Astrocyte of the hippocampus (primary cell): ENCODE data around the gene MRPL24.

Experiments
- DNase-seq: peaks from one replicate; pipeline ENCODE4 v3.0.0; 2011; ENCODE audit warnings: low read depth, low spot score

The MRPL24 gene

DNA sequence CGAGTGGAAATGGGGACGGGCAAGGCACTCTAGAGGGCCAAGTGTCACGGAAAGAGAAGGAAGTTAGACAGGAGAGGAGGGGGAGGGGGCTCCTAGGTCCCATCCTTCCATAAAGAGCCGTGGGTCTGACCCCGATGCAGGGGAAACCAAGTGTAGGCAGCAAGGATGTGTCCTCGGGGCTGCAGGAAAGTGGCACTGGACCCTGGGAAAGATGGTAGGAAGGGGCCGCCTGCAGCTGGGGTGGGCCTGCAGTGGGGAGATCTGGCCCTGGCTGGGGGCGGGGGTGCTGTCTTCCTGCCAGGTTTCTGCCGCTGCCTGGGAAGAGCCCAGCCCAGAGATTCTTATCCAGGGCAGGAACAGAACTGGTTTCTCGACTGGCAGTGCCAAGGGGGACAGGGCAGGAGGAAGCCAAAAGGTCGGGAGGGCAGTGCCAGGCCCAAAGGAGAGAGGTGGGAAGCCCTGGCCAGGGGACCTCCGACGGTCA lies 48.4 kb downstream of the MRPL24 start:
- no peak for DNase-seq

DNA sequence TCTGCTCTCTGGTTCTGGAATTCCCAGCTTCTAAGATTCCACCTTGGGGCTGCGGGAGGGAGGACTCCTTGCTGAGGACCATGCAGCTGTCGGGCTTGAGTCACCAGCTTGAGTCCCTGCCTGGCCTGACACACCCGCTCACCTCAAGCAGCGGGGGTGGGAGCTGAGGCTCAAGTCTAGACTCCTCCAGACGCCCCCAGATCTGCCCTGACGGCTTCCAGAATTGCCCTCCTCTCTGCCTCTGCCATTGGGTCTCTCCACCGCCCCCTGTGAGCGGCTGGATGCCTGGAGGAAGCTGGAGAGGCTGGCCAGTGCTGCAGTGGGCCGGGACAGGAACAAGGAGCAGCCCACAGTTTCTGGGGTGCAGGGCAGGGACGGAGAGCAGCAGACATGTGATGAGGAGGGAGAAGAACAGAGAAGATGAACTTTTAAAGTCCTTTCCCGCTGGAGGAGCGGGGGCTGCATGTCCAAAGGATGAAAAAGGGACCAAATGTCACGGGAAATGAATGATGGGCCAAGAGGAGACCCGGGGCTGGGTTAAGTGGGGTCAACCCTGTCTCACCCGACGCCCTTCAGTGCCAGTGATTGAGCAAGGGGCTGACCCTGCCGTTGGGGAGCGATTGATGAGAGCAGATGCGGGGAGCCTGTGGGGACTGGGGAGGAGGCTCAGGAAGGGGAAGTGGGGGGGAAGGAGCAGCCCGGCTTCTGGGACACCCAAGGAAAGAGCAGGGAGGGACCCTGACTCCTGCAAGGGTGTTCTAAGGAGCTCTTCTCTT lies 49.0 kb downstream of the MRPL24 start:
- peak; percentile 60 for DNase-seq

DNA sequence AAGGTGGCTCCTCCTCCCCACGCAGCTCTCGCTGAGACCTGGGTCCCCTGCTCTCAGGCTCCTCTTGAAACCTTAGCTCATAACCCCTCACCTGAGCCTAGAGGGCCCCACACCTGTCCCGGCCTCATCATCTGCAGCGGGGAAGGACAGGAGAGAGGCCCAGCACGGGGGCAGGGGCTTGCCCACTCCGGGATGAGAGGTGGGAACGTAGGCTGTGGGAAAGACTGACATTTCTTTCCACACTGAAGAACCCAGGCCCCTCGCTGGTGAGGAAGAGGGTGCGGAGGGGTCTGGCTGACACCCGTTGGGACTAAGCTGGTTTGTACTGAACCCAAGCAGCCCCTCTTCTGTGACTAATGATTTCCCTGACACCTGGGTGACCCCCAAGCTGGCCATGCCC lies 49.7 kb downstream of the MRPL24 start:
- no peak for DNase-seq

DNA sequence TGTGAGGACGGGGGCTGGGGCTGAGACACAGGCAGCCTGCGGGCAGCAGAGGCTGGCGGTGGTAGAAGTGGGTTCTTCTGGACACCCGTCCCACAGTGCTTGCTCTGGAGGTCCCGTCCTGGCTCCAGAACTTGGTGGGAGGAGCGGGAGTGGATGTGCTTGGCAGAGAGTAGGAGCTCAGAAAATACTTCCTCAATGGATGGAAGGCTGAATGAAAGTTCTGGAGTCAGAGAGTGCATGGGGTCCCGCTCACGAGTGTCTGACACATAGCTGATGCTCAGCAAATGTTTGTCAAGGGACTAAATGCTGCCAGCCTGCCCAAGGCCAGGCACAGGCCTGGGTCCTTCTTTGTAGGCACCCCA lies 50.2 kb downstream of the MRPL24 start:
- no peak for DNase-seq

DNA sequence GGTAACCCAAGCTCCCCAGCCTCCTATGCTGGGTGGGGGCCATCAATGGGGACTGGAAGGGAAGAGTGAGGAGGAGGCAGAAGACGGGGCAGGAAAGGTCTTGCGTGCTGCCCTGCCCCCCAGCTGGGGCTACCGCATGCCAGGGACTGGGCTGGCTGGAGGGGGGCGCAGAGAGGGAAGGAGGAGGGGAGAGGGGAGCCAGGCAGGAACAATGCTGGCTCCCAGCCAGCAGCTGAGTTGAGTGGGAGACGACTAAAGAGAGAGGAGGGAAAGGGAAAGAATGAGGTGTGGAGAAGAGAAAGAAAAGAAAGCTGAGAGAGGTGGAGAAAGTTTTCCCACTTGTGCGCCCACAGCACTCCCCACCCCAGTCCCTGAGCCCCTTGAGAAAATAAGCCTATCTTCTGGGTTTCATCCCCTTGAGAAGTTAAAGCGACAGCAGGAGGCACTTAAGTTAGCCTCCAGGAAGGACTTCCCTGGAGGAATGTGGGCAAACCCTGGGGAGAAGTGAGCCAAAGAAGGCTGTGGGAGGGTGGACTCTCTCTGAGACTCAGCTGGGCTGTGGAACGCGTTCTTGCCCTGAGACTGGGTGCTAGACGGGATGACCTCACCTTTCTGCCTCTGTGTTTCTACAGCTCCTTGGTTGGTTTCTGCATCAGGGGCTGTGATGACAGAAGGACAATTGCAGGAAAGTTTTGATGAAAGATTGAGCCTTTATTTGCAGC lies 50.8 kb downstream of the MRPL24 start:
- DNase-seq: no peak

DNA sequence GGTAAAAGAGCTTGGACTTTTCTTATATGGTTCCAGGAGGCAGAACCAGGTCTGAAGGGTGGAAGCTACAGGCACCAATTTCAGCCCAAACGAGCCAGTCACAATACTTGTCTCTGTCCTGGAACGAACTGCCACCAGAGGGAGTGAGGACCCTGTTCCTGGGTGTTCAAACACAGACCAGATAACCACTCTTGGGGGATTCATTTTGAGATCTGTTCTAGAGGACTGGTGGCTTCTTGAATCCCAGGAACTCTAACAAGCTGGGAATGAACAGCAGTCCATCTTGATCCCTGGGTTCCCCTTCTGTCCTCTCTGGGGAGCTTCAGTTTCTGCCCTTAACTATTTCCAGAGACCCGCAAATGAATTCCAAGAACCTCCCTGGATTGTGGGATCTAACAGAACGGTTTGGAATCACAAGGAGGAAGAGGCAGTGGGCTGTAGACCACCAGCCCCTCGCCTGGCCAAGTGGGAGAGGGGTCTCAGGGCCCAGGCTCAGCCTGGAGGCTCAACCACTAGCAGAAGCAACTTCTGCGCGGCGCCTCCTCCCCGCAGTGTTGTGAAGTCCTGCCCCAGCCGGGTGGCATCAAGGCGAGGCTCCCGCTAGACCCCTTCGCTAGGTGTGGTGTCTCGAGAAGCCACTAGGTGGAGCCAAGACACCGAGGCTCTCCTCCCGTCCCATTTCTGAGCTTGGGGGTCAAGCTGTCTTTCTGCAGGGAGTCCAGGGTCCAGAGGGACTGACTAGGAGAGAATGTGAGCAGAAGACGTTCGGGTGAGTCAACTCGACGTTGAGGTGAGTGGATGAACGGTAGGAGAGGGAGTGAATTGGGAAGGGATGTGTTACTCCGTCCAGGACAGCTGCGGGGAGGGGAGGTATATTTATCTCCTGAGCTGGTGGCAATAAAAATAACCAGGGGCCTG lies 51.6 kb downstream of the MRPL24 start:
- DNase-seq: peak; percentile 94
